ENCODE measurements around the gene PGAM4.
"Not testable (repeated sequence)": the region's sequence is repeated elsewhere in the genome, so short reads cannot be mapped to it uniquely, and the experiment has no call there.

The PGAM4 gene

GRCh38 chrX:77945910-77946545 lies 23.4 kb downstream of the PGAM4 start:
- no peak overlapping the region for H3K27ac ChIP-seq
- TF ChIP-seq CTCF (IDR thresholded peaks at IDR 0.05) = no peak
- H3K27me3 ChIP-seq = no peaks in the 10 kb centered on the region
- intact Hi-C loops (cut with DNase I; ENCODE audit: low total_unique reads) = no loop called here
- H3K4me3 ChIP-seq = no peak overlapping the region
- H3K9me3 ChIP-seq = no peaks in the 10 kb centered on the region
- no peaks in the 10 kb centered on the region for H3K4me1 ChIP-seq
- no peaks in the 10 kb centered on the region for H3K36me3 ChIP-seq
- DNase-seq = no peak

GRCh38 chrX:77945031-77945430 lies 24.4 kb downstream of the PGAM4 start:
- H3K36me3 ChIP-seq; H3K27me3 ChIP-seq; H3K4me1 ChIP-seq; H3K4me3 ChIP-seq; intact Hi-C loops (cut with DNase I; ENCODE audit: low total_unique reads); H3K27ac ChIP-seq; DNase-seq; H3K9me3 ChIP-seq: not testable (repeated sequence)

- TF ChIP-seq CTCF (IDR thresholded peaks at IDR 0.05) = no peak
- intact Hi-C loops (cut with DNase I; ENCODE audit: low total_unique reads) = no loop called here
- no peaks in the 10 kb centered on the region for H3K9me3 ChIP-seq
- no peaks in the 10 kb centered on the region for H3K4me1 ChIP-seq
- H3K36me3 ChIP-seq = no peaks in the 10 kb centered on the region
- no peak overlapping the region for H3K27ac ChIP-seq
- H3K27me3 ChIP-seq = no peaks in the 10 kb centered on the region
- no peak for DNase-seq
- no peak overlapping the region for H3K4me3 ChIP-seq
Observed at GRCh38 chrX:77938083-77938680, 31.3 kb downstream of the PGAM4 start.

- Histone ChIP-seq H3K9me3 (no peaks in the 10 kb centered on the region), H3K4me3 (no peak overlapping the region), H3K4me1 (no peaks in the 10 kb centered on the region), H3K27ac (no peak overlapping the region), H3K36me3 (no peaks in the 10 kb centered on the region), H3K27me3 (no peaks in the 10 kb centered on the region)
- no peak for DNase-seq
- intact Hi-C loops (cut with DNase I; ENCODE audit: low total_unique reads) = no loop called here
- no peak for TF ChIP-seq CTCF (IDR thresholded peaks at IDR 0.05)
Observed at GRCh38 chrX:77937291-77937690, 32.1 kb downstream of the PGAM4 start.

GRCh38 chrX:77936299-77936698 lies 33.1 kb downstream of the PGAM4 start:
- DNase-seq = no peak
- Histone ChIP-seq H3K9me3 (no peaks in the 10 kb centered on the region), H3K27me3 (no peaks in the 10 kb centered on the region), H3K4me3 (no peak overlapping the region), H3K27ac (no peak overlapping the region), H3K4me1 (no peaks in the 10 kb centered on the region), H3K36me3 (no peaks in the 10 kb centered on the region)
- intact Hi-C loops (cut with DNase I; ENCODE audit: low total_unique reads) = no loop called here
- TF ChIP-seq CTCF (IDR thresholded peaks at IDR 0.05) = no peak

- no peak for TF ChIP-seq CTCF (IDR thresholded peaks at IDR 0.05)
Observed at GRCh38 chrX:77935886-77936285, 33.6 kb downstream of the PGAM4 start.

More at GRCh38 chrX:77935886-77936285, 33.6 kb downstream of the PGAM4 start:
- H3K27me3 ChIP-seq = no peaks in the 10 kb centered on the region
- no peak for DNase-seq
- no peaks in the 10 kb centered on the region for H3K4me1 ChIP-seq
- H3K27ac ChIP-seq = no peak overlapping the region
- intact Hi-C loops (cut with DNase I; ENCODE audit: low total_unique reads) = no loop called here
- no peaks in the 10 kb centered on the region for H3K36me3 ChIP-seq
- no peaks in the 10 kb centered on the region for H3K9me3 ChIP-seq
- H3K4me3 ChIP-seq = no peak overlapping the region

All from tibial artery (tissue), 4 donors.